NCI-H146 treated with DMSO at 0.1 percent for 48 hours (cell line): Measurements from ENCODE around the gene RGS10.

Experiments
- DNase-seq: peaks from one replicate; lab custom pipeline; 2025; ENCODE audit not compliant: unreplicated experiment; lab: John Stamatoyannopoulos, UW

The RGS10 gene

DNA sequence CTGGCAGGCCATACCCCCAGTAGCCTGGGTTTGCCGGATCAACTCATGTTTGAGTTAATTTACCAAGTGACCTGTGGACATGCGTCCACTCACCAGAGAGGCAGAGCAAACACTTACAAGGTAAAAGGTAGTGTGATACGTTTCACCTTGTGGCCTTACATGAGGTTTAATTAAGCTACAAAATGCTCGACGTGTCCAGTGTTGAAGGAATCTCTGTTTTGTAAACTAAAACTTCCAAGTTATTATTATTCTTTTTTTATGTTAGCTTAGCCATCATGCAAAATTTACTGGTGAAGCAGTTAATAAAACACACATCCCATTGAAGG, 42.9 kb downstream of the RGS10 start:
- DNase-seq = no peak

DNA sequence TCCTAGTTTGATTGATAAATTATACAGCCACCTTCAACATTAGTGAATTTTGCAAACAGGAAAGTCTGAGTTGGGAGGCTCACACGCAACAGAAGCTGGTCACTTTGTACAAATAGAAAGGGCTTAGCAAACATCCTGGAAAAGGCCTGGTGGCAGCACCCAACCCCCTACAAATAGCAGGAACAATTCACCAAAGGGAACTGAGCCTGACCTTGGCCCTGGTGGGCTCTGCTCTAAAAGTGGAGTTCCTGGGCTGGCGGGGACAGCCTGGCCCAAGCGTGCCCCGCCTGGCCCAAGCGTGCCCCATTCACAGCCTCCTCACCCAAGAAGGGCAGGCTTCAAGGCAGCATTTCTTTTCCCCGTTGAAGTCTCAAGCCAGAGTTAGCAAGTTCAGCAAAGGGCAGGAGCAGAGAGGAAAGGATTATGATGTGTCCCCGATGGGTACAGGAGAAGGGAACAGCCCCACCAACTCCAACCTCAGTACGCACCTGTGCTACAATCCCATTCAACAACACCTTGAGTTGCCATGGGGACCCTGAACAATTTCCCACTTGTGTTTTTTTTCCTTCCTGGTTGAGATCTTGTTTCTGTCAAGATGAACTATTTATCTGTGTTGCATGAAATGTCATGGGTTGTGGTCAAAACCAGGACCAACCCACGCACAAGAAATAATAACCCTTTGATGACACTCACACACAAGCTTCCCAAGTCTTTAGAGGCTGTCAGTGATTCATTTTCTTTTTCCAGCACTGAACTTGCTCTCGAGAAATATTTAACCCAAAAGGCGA, 43.4 kb downstream of the RGS10 start:
- DNase-seq = no peak

DNA sequence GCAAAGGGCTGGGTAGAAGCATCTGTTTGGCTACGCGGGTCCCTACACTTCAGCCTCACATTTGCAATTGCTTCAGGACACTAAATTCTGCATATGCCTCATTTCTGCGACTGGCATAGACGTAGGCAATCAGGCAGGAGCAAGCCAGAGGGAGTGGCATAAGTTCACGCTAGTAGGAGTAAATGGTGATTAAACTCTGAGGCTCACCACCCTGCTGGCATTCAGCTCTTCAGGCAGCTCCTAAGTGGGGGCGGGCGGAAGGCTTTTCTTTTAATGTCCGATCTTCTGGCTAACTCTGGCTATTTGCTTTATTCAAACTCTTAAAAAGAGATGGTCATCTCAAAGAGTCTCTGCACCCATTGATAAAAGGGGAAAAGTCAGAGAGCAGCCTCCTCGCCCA, 45.3 kb downstream of the RGS10 start:
- no peak for DNase-seq

- no peak for DNase-seq
Observed at GRCh38 chr10:119496273-119496672, 46.2 kb downstream of the RGS10 start.

- no peak for DNase-seq
Observed at GRCh38 chr10:119495545-119495944, 47.0 kb downstream of the RGS10 start.

GRCh38 chr10:119495021-119495505, 47.5 kb downstream of the RGS10 start:
- DNase-seq = no peak

- DNase-seq = no peak
Observed at GRCh38 chr10:119494236-119495020, 48.1 kb downstream of the RGS10 start.

GRCh38 chr10:119493155-119493554, 49.4 kb downstream of the RGS10 start:
- DNase-seq = no peak

- DNase-seq = no peak
Observed at GRCh38 chr10:119491966-119492757, 50.4 kb downstream of the RGS10 start.

DNA sequence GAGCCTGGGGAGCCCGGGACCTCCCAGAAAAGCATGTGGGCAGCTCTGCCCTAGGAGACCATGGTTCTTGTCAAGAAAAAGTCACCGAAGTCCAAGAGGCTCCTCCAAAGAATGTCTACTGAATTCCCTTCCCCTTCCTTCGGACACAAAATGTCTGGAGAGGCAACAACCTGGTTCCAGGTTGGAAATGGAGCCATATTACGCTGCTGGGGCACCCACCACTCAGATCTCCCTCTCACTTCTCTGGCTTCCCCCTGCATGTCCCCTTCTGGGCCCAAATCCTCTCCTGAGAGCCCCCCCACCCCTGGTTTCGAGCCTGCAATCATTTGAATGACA, 52.6 kb downstream of the RGS10 start:
- no peak for DNase-seq

DNA sequence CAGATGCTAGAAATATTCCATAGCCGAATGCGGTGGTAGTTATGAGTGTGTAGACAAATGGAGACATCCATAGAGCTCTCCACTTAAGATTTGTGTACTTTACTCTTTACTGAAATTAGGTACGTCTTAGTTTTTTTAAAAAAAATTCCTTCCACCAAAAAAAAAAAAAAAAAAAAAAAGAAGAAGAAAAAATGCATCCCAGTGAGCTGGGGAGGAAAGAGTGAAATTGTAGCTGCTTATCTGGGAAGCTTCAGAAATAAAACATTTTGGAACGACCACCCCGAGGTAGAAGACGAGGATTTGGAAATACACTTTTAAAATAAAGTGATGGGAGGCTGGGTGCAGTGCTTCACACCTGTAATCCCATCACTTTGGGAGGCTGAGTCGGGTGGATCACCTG, 53.8 kb downstream of the RGS10 start:
- no peak for DNase-seq

DNA sequence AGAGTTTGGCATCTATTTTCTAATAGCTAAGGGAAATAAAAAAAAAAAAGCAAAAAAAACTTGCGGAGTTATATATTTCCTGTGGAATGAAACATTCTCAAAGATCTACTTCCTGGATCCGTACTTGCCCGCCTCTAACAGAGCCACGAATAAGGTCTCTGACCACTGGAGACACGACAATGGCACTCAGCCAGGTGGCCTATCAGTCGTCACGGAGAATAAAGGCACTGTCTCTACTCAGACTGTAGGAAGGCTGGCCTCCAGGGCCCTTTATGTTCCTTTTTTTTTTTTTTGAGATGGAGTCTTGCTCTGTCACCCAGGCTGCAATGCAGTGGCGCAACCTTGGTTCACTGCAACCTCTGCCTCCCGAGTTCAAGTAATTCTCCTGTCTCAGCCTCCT, 58.7 kb downstream of the RGS10 start:
- DNase-seq = no peak

GRCh38 chr10:119483001-119483400, 59.5 kb downstream of the RGS10 start:
- DNase-seq = no peak

- no peak for DNase-seq
Observed at GRCh38 chr10:119481781-119482426, 60.6 kb downstream of the RGS10 start.

- DNase-seq = no peak
Observed at GRCh38 chr10:119480667-119481066, 61.9 kb downstream of the RGS10 start.

DNA sequence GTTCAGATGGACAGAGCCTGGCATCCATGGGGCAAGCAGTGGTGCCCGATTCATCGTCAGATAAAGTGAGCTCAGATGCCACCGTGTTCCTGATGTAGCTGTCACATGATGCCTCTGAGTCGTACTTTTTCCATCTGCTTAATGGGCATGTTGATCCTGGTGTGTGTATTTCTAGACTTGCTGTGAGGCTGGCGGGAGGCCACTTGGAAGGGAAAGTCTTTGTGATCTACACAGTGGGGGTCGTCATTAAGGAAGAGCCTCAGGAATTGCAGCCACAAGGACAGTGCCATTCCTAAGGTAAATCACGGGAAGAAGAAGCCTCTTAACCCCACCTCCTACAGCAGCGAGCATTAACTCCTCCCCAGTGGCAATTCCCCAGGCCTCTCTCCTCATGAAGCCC, 63.0 kb downstream of the RGS10 start:
- no peak for DNase-seq

DNA sequence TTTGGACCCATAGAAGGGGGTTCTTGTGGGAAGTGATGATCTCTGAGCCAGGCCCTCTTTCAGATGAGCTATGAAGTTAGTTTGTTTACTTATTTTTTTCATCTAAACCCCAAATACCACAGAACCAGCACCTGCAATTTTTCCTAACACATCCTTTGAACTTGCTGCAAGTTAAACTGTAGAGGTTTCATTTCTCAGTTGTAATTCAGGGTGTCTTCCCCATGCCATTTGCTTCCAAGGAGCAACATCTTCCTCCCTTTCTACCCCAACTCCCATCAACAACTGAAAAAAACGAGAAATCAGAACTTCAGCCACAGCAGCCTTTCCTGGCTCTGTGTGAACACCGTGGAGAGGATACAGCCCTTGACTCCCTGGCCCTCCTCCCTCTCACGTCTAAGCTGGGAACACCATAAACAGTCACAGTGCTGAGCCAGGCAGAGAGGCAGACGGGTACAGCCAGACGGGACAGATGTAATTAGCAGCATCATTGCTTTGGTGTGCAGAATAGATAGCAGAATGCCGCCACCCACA, 63.6 kb downstream of the RGS10 start:
- no peak for DNase-seq

DNA sequence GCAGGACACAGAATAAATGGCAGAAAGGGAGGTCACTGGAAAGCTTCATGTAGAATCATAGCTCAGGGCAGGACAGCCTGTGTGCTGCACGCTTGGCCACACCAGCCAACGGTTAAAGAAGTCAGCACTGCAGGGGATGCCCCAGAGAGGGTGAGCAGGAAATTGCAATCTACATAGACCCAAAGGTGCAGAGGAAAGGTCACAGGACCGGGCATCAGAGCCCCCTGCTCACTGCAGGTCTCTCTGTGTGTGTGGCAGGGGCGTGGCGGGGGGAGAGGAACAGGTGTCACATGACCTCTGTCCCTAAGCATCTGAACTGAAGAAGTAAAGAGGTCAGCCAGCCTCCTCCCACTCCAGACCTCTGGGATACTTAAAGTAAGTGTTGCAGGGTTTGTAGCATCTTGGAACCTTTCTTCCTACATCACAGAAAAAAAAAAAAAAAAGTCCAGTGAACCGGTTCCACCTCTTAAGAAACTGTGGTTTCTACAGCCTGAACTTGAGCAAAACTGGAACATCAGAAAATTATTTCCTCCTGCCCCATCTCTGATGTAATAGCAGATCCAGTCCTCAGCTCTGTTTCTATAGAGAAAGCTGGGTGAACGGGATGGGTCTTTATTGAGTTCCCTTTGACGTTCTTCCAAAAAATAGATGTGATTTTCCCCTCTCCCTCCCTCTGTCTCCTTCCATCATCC, 64.3 kb downstream of the RGS10 start:
- DNase-seq = no peak

GRCh38 chr10:119477444-119477843, 65.1 kb downstream of the RGS10 start:
- no peak for DNase-seq

- no peak for DNase-seq
Observed at GRCh38 chr10:119474606-119475005, 67.9 kb downstream of the RGS10 start.
